ENCODE data around the gene ZNF358.

- TF ChIP-seq CTCF (IDR thresholded peaks at IDR 0.05) = no peak
- no peak for TF ChIP-seq POLR2A (IDR thresholded peaks at IDR 0.05)
Observed at GRCh38 chr19:7521551-7522071, 5.7 kb downstream of the ZNF358 start.

All from body of pancreas (tissue), 4 donors.